ENCODE results near the gene NOTCH1. TPM values are rescaled to one million over a fixed set of nuclear protein-coding genes. Genes with fewer than 3 reads are reported as not detected.

NOTCH1 gene
- total RNA-seq, 1 experiment from 2014 or later: 53.4 TPM

DNA sequence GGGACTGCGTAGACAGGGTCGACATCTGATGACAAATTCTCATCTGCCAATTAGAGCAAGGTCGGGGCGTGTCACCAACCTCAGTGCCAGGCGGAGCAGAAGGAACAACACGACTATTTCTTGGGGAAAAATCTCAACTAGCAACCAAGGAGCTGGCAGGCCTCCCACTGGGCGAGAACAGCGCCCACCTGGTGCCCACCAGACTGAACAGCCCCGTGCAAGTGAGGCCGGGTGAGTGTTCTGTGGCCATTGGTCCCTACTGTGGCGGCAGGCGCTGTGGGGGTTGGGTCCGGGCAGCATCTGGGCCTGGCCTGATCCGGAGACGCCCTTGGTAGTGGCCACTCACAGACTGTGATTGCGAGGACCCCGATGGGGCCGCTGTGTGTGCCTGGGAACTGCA lies 11.5 kb downstream of the NOTCH1 start:
- no peak overlapping the region for H3K27ac Mint-ChIP-seq (ENCODE audit: low read depth, unreplicated experiment)
- no peaks in the 10 kb centered on the region for H3K9me3 Mint-ChIP-seq (ENCODE audit: unreplicated experiment)
- DNase-seq (ENCODE audit: unreplicated experiment): no peak
- no peak for TF ChIP-seq CTCF (IDR thresholded peaks at IDR 0.05; ENCODE audit: unreplicated experiment)
- H3K4me3 Mint-ChIP-seq (ENCODE audit: unreplicated experiment): no peak overlapping the region
- no peaks in the 10 kb centered on the region for H3K27me3 Mint-ChIP-seq (ENCODE audit: insufficient read depth, unreplicated experiment)
- H3K4me1 Mint-ChIP-seq (ENCODE audit: insufficient read depth, unreplicated experiment): peaks cover 13% of the 10 kb centered on the region
- ChIA-PET POLR2A (no interaction called here), CTCF (no interaction called here)
- H3K36me3 Mint-ChIP-seq (ENCODE audit: insufficient read depth, unreplicated experiment): peaks cover 32% of the 10 kb centered on the region
- intact Hi-C loops (cut with micrococcal nuclease): no loop called here
- BruUV-seq (replicated peaks): no TSS peak

GRCh38 chr9:136533775-136534157 lies 12.1 kb downstream of the NOTCH1 start:
- H3K9me3 Mint-ChIP-seq (ENCODE audit: unreplicated experiment): no peaks in the 10 kb centered on the region
- H3K27me3 Mint-ChIP-seq (ENCODE audit: insufficient read depth, unreplicated experiment): no peaks in the 10 kb centered on the region
- ChIA-PET CTCF (interaction anchor here (0.8 to 1.6 kb wide), 3 partner anchors 45 to 98 kb away, joined by 3 to 5 read pairs (median 3); no protein-coding TSS in a partner anchor), POLR2A (no interaction called here)
- no peak for TF ChIP-seq CTCF (IDR thresholded peaks at IDR 0.05; ENCODE audit: unreplicated experiment)
- DNase-seq (ENCODE audit: unreplicated experiment): peak; percentile 55
- no peak overlapping the region for H3K4me3 Mint-ChIP-seq (ENCODE audit: unreplicated experiment)
- H3K4me1 Mint-ChIP-seq (ENCODE audit: insufficient read depth, unreplicated experiment): peaks cover 8% of the 10 kb centered on the region
- intact Hi-C loops (cut with micrococcal nuclease): no loop called here
- no peak overlapping the region for H3K27ac Mint-ChIP-seq (ENCODE audit: low read depth, unreplicated experiment)
- BruUV-seq (replicated peaks): no TSS peak
- peaks cover 26% of the 10 kb centered on the region for H3K36me3 Mint-ChIP-seq (ENCODE audit: insufficient read depth, unreplicated experiment)

DNA sequence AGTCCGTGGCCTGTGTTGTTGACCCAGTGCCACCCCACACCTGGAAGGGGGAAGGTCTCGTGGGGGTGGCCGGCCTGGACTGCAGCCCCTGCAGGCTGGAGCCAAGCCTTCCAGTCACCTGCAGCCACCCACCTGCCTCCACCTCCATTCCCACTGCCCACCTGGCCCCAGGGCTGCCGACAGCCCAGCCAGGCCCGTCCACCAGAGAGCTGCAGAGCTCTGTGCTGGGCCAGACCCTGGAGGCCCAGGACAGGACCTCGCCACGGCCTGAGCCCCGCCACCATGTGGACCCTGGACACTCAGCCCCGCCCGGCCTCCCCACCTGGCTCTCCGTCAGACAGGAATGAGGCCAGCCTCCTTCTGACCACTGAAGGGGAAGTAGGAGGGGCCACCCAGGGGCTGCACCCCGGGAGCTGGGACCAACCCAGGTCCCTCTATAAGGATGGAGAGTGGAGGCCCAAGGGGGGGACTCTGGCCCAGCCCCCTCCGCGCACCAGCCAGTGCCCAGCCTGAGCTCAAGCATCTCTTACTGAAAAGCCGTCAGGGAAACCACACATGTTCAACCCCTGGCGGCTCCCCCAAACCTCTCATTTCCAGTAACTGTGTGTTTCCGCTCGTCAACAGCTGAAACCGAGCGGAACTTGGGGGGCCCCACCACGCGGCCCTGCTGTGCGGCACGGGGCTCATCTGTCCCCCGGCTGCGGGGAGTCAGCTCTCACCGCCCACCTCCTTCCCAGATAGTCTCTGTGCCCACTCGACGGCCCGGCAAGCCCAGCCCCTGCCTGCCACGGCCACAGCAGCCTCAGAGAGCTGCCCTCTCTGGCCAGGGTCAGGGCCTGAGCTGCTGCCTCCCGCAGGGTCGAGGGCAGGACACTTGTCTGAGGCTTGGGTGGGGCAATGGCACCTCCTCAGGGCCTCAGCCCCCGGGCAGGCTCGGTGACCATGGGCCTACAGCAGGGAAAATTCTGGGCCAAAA lies 12.8 kb downstream of the NOTCH1 start:
- ChIA-PET POLR2A (interaction anchor here (0.7 kb wide), 2 partner anchors 29 to 317 kb away, joined by 3 to 4 read pairs; no protein-coding TSS in a partner anchor), CTCF (interaction anchor here (0.8 to 1.6 kb wide), 3 partner anchors 45 to 99 kb away, joined by 3 to 5 read pairs (median 3); no protein-coding TSS in a partner anchor)
- peaks cover 8% of the 10 kb centered on the region for H3K4me1 Mint-ChIP-seq (ENCODE audit: insufficient read depth, unreplicated experiment)
- intact Hi-C loops (cut with micrococcal nuclease): no loop called here
- no TSS peak for BruUV-seq (replicated peaks)
- no peak overlapping the region for H3K27ac Mint-ChIP-seq (ENCODE audit: low read depth, unreplicated experiment)
- H3K9me3 Mint-ChIP-seq (ENCODE audit: unreplicated experiment): no peaks in the 10 kb centered on the region
- H3K4me3 Mint-ChIP-seq (ENCODE audit: unreplicated experiment): no peak overlapping the region
- no peaks in the 10 kb centered on the region for H3K27me3 Mint-ChIP-seq (ENCODE audit: insufficient read depth, unreplicated experiment)
- peaks cover 25% of the 10 kb centered on the region for H3K36me3 Mint-ChIP-seq (ENCODE audit: insufficient read depth, unreplicated experiment)
- no peak for TF ChIP-seq CTCF (IDR thresholded peaks at IDR 0.05; ENCODE audit: unreplicated experiment)
- no peak for DNase-seq (ENCODE audit: unreplicated experiment)

All from MCF 10A (cell line).